ENCODE results near the gene TRIB2.

- TF ChIP-seq POLR2A (IDR thresholded peaks at IDR 0.05) = no peak
- TF ChIP-seq CTCF (IDR thresholded peaks at IDR 0.05 in 8 of 11, conservative IDR thresholded peaks at IDR 0.05 in 3 of 11) = no peak
Measured at GRCh38 chr2:12727065-12727464, 10.3 kb downstream of the TRIB2 start.
